Gastrocnemius medialis (tissue), 4 donors: Measurements from ENCODE around the gene FMNL3. TPM values are rescaled to one million over a fixed set of nuclear protein-coding genes. Genes with fewer than 3 reads are reported as not detected.

Source experiments
- ATAC-seq, 2 donors: fragments of 150-250 bp; one replicate each; pipeline ENCODE4 v1.9.1; 2016
- DNase-seq, 2 donors: peaks; one replicate each; pipeline ENCODE4 v3.0.0-alpha.2; 2019
- H3K27ac ChIP-seq, 4 donors: fragments of 200-600 bp; sonication (generic); 1 replicate in 1 of 4; 2 replicates in 3 of 4; pipeline ENCODE4 v1.5.1; 2016 to 2018; ENCODE audit warnings: mild to moderate bottlenecking in 2 of 4, moderate library complexity in 1 of 4
- H3K27me3 ChIP-seq, 3 donors: fragments of 200-600 bp; sonication (generic) in 2 of 3; 1 replicate in 1 of 3; 2 replicates in 2 of 3; pipeline versions ENCODE4 v1.5.1 to v1.6.0; 2016 to 2019; ENCODE audit warnings: mild to moderate bottlenecking in 1 of 3, moderate library complexity in 1 of 3
- H3K36me3 ChIP-seq, 2 donors: fragments of 200-600 bp; sonication (generic) in 1 of 2; one replicate each; pipeline ENCODE4 v1.5.1; 2017 to 2018
- H3K4me1 ChIP-seq, 2 donors: fragments of 200-600 bp; sonication (generic) in 1 of 2; one replicate each; pipeline ENCODE4 v1.5.1; 2016 to 2017; ENCODE audit warnings: mild to moderate bottlenecking in 2 of 2
- H3K4me3 ChIP-seq, 4 donors: fragments of 200-600 bp; sonication (generic) in 3 of 4; 1 replicate in 1 of 4; 2 replicates in 3 of 4; pipeline ENCODE4 v1.5.1; 2016 to 2019; ENCODE audit warnings: mild to moderate bottlenecking in 2 of 4
- H3K9me3 ChIP-seq, 3 donors: fragments of 200-600 bp; sonication (generic) in 2 of 3; 1 replicate in 1 of 3; 2 replicates in 2 of 3; pipeline ENCODE4 v1.5.1; 2016 to 2019
- CTCF ChIP-seq, 5 experiments: fragments of 450-650 bp in 3 of 5; fragments of 200-600 bp in 2 of 5; sonication (generic) in 2 of 5; IDR thresholded peaks in 4 of 5; conservative IDR thresholded peaks in 1 of 5; 1 replicate in 4 of 5; 2 replicates in 1 of 5; pipeline ENCODE4 v1.5.1; 2016 to 2019; ENCODE audit warnings: antibody characterized with exemption in 5 of 5, mild to moderate bottlenecking in 3 of 5, moderate library complexity in 3 of 5
- POLR2A ChIP-seq, 2 donors: fragments of 450-650 bp; IDR thresholded peaks; one replicate each; pipeline ENCODE4 v1.6.1; 2017; ENCODE audit warnings: antibody characterized with exemption in 2 of 2, mild to moderate bottlenecking in 2 of 2, moderate library complexity in 2 of 2
- in situ Hi-C, 4 donors: fragments of 200-750 bp; cut with MboI; loops; one replicate each; pipeline versions ENCODE4 v1.15.0 to v1.8.0; 2017; ENCODE audit warnings: low sequenced_read_pairs in 4 of 4
- intact Hi-C: fragments of 100-400 bp; cut with DNase I; formaldehyde crosslinking; loops from one replicate; pipeline ENCODE4 v1.15.1; 2023; ENCODE audit warnings: low total_unique reads
- total RNA-seq, 4 donors: library from RNA; depleted of rRNA; stranded (reverse); fragments of >200 nt; gene quantifications; one replicate each; pipeline versions ENCODE4 v1.1.0 to v1.2.3, GENCODE V29; 2016

Gene FMNL3
- total RNA-seq, 4 donors from 2014 or later: 2.0 to 5.5 (median 4.9) TPM

GRCh38 chr12:49598527-49598926 is 108.7 kb downstream of the FMNL3 start:
- in situ Hi-C loops (no loop called here), intact Hi-C loops (no loop called here)
- DNase-seq (no peak), ATAC-seq (no peak)
- H3K27ac ChIP-seq: no peak overlapping the region
- no peaks in the 10 kb centered on the region for H3K9me3 ChIP-seq
- H3K4me3 ChIP-seq: no peak overlapping the region
- H3K4me1 ChIP-seq: no peaks in the 10 kb centered on the region
- H3K36me3 ChIP-seq: no peaks in the 10 kb centered on the region
- no peaks in the 10 kb centered on the region for H3K27me3 ChIP-seq
- TF ChIP-seq POLR2A (IDR thresholded peaks at IDR 0.05) (no peak), CTCF (IDR thresholded peaks at IDR 0.05 in 4 of 5, conservative IDR thresholded peaks at IDR 0.05 in 1 of 5) (no peak)

GRCh38 chr12:49588721-49589516 is 118.3 kb downstream of the FMNL3 start:
- Histone ChIP-seq H3K27me3 (no peaks in the 10 kb centered on the region), H3K27ac (no peak overlapping the region), H3K36me3 (peaks cover 0 to 5% of the 10 kb centered on the region in 2 donors), H3K4me1 (peaks cover 0 to 6% of the 10 kb centered on the region in 2 donors), H3K4me3 (no peak overlapping the region), H3K9me3 (no peaks in the 10 kb centered on the region)
- in situ Hi-C loops (no loop called here), intact Hi-C loops (no loop called here)
- no peak for DNase-seq
- TF ChIP-seq CTCF (IDR thresholded peaks at IDR 0.05 in 4 of 5, conservative IDR thresholded peaks at IDR 0.05 in 1 of 5): no peak
- no peak for TF ChIP-seq POLR2A (IDR thresholded peaks at IDR 0.05)
- no peak for ATAC-seq

- H3K27ac ChIP-seq: no peak overlapping the region
- DNase-seq (no peak), ATAC-seq (no peak)
- no peaks in the 10 kb centered on the region for H3K27me3 ChIP-seq
- no peaks in the 10 kb centered on the region for H3K9me3 ChIP-seq
- H3K4me3 ChIP-seq: no peak overlapping the region
- H3K4me1 ChIP-seq: peaks cover under 1 to 6% of the 10 kb centered on the region in 2 donors
- peaks cover 0 to 5% of the 10 kb centered on the region in 2 donors for H3K36me3 ChIP-seq
- in situ Hi-C loops (no loop called here), intact Hi-C loops (no loop called here)
- TF ChIP-seq CTCF (IDR thresholded peaks at IDR 0.05 in 4 of 5, conservative IDR thresholded peaks at IDR 0.05 in 1 of 5): no peak
- TF ChIP-seq POLR2A (IDR thresholded peaks at IDR 0.05): no peak
Observed at GRCh38 chr12:49588281-49588680, 118.9 kb downstream of the FMNL3 start.

- in situ Hi-C loops: no loop called here
- no peaks in the 10 kb centered on the region for H3K9me3 ChIP-seq
- ATAC-seq: no peak
- no peak overlapping the region for H3K27ac ChIP-seq
- TF ChIP-seq POLR2A (IDR thresholded peaks at IDR 0.05) (no peak), CTCF (IDR thresholded peaks at IDR 0.05 in 4 of 5, conservative IDR thresholded peaks at IDR 0.05 in 1 of 5) (no peak)
- H3K36me3 ChIP-seq: peaks cover 0 to 5% of the 10 kb centered on the region in 2 donors
- no peak for DNase-seq
- H3K4me1 ChIP-seq: peaks cover 6% of the 10 kb centered on the region in 2 donors
- intact Hi-C loops: no loop called here
- H3K4me3 ChIP-seq: no peak overlapping the region
- H3K27me3 ChIP-seq: no peaks in the 10 kb centered on the region
Observed at GRCh38 chr12:49587174-49587908, 119.9 kb downstream of the FMNL3 start.

Other genes starting within 250 kb of the FMNL3 start
- gene KCNH3, start 168.4 kb downstream of the FMNL3 start, total RNA-seq: not detected
- gene MCRS1, start 139.3 kb downstream of the FMNL3 start, total RNA-seq: 10 to 100 TPM; 28.7 to 62.0 (median 34.6) TPM
- gene FAM186B, start 101.8 kb downstream of the FMNL3 start, total RNA-seq: 1 to 10 TPM in 1 of 4 donors, under 1 TPM in 3; 0.31 to 1.0 (median 0.70) TPM
- 10 to 100 TPM; 17.6 to 21.3 (median 20.2) TPM for gene PRPF40B, start 83.8 kb downstream of the FMNL3 start, total RNA-seq
- gene TMBIM6, start 34.2 kb upstream of the FMNL3 start, total RNA-seq: 100 to 1,000 TPM; 181 to 310 (median 224) TPM
- gene NCKAP5L, start 121.0 kb upstream of the FMNL3 start, total RNA-seq: 10 to 100 TPM in 3 of 4 donors, 1 to 10 TPM in 1; 8.4 to 15.5 (median 10.4) TPM
- 1 to 10 TPM; 1.2 to 2.7 (median 2.3) TPM for gene BCDIN3D, start 135.7 kb upstream of the FMNL3 start, total RNA-seq
- gene FAIM2, start 196.5 kb upstream of the FMNL3 start, total RNA-seq: 1 to 10 TPM in 1 of 4 donors, under 1 TPM in 1, not detected in 2; 0.13 to 1.1 TPM
- gene AQP2, start 243.3 kb upstream of the FMNL3 start, total RNA-seq: not detected